SK-N-SH (cell line): ENCODE results near the gene CDKN3. TPM values are rescaled to one million over a fixed set of nuclear protein-coding genes. Genes with fewer than 3 reads are reported as not detected.
"Not testable (repeated sequence)": the region's sequence is repeated elsewhere in the genome, so short reads cannot be mapped to it uniquely, and the experiment has no call there.

ENCODE experiments used
- CTCF ChIA-PET: fragments of 300-600, 350-600 bp; formaldehyde crosslinking; extraction: SDS; loops from one replicate; lab custom pipeline; 2021; lab: Yijun Ruan, JAX
- POLR2A ChIA-PET: fragments of 350-600 bp; sonication (Branson Sonifier 250); formaldehyde crosslinking; extraction: SDS; loops from one replicate; lab custom pipeline; 2020; ENCODE audit warnings: antibody characterized with exemption, inconsistent platforms; lab: Yijun Ruan, JAX
- DNase-seq: peaks from one replicate; pipeline ENCODE4 v3.0.0; 2012
- H2AFZ ChIP-seq: fragments of 200-600 bp; sonication (generic); 2 replicates; pipeline ENCODE4 v1.8.1; 2016; ENCODE audit warnings: antibody characterized with exemption, mild to moderate bottlenecking, low read depth
- H3F3A ChIP-seq: fragments of 200-600 bp; sonication (generic); replicated peaks from 2 replicates; pipeline ENCODE3; 2016; ENCODE audit warnings: antibody characterized with exemption, mild to moderate bottlenecking; ENCODE audit not compliant: insufficient read depth
- H3K27ac ChIP-seq, 2 experiments: fragments of 200-500 bp in 1 of 2; fragments of 200-600 bp in 1 of 2; sonication (Bioruptor generic) in 1 of 2; sonication (generic), shearing (Covaris generic) in 1 of 2; 2 replicates each; pipeline versions ENCODE4 v1.5.1 to v1.6.1; 2014 to 2016; ENCODE audit warnings: low read depth in 2 of 2, inconsistent platforms in 1 of 2, low read length in 1 of 2, mild to moderate bottlenecking in 1 of 2, mixed read lengths in 1 of 2
- H3K27me3 ChIP-seq: fragments of 200-600 bp; sonication (generic), shearing (Covaris generic); 2 replicates; pipeline ENCODE4 v1.6.1; 2016; ENCODE audit warnings: mixed run types; ENCODE audit not compliant: insufficient read depth
- H3K36me3 ChIP-seq, 2 experiments: fragments of 200-500 bp in 1 of 2; fragments of 200-600 bp in 1 of 2; sonication (Bioruptor generic) in 1 of 2; sonication (generic) in 1 of 2; replicated peaks in 1 of 2; 2 replicates each; pipeline versions ENCODE3 to v1.5.1; 2014 to 2016; ENCODE audit warnings: low read length in 1 of 2, mild to moderate bottlenecking in 1 of 2; ENCODE audit not compliant: insufficient read depth in 2 of 2, control insufficient read depth in 1 of 2
- H3K4me1 ChIP-seq, 2 experiments: fragments of 200-500 bp in 1 of 2; fragments of 200-600 bp in 1 of 2; sonication (Bioruptor generic) in 1 of 2; sonication (generic), shearing (Covaris generic) in 1 of 2; 2 replicates each; pipeline versions ENCODE4 v1.5.1 to v1.6.1; 2014 to 2016; ENCODE audit warnings: low read depth in 1 of 2, low read length in 1 of 2, mixed run types in 1 of 2; ENCODE audit not compliant: insufficient read depth in 2 of 2, control insufficient read depth in 1 of 2
- H3K4me2 ChIP-seq: fragments of 200-600 bp; sonication (generic), shearing (Covaris generic); 2 replicates; pipeline ENCODE4 v1.6.1; 2017; ENCODE audit warnings: mixed run types
- H3K4me3 ChIP-seq, 2 experiments: fragments of 200-500 bp in 1 of 2; fragments of 200-600 bp in 1 of 2; sonication (Bioruptor generic) in 1 of 2; sonication (generic), shearing (Covaris generic) in 1 of 2; 2 replicates each; pipeline versions ENCODE4 v1.5.1 to v1.8.1; 2014 to 2016; ENCODE audit warnings: low read depth in 2 of 2, inconsistent platforms in 1 of 2, low read length in 1 of 2, mild to moderate bottlenecking in 1 of 2, mixed read lengths in 1 of 2, moderate library complexity in 1 of 2
- H3K79me2 ChIP-seq: fragments of 200-600 bp; sonication (generic); 2 replicates; pipeline ENCODE4 v1.8.1; 2017; ENCODE audit warnings: mild to moderate bottlenecking; ENCODE audit not compliant: insufficient read depth
- H3K9ac ChIP-seq: fragments of 200-600 bp; sonication (generic); 2 replicates; pipeline ENCODE4 v1.6.1; 2017; ENCODE audit warnings: mixed run types
- H3K9me2 ChIP-seq: fragments of 200-600 bp; sonication (generic); 2 replicates; pipeline ENCODE4 v1.6.1; 2017; ENCODE audit warnings: mixed run types
- H3K9me3 ChIP-seq: fragments of 200-600 bp; sonication (generic); 2 replicates; pipeline ENCODE4 v1.6.1; 2017; ENCODE audit warnings: mixed run types, mild to moderate bottlenecking, moderate library complexity
- H4K20me1 ChIP-seq: fragments of 200-600 bp; sonication (generic); 2 replicates; pipeline ENCODE4 v1.6.1; 2017; ENCODE audit warnings: mild to moderate bottlenecking, mixed run types; ENCODE audit not compliant: insufficient read depth
- ELF1 ChIP-seq: IDR thresholded peaks from 2 replicates; pipeline ENCODE4 v1.4.0; 2012
- EP300 ChIP-seq, 2 experiments: IDR thresholded peaks; 2 replicates each; pipeline versions ENCODE4 v1.4.0 to v1.6.1; 2012; ENCODE audit warnings: borderline replicate concordance in 1 of 2, low read depth in 1 of 2, low read length in 1 of 2
- EZH2phosphoT487 ChIP-seq: fragments of 200-600 bp; sonication (generic); IDR thresholded peaks from 2 replicates; pipeline ENCODE4 v1.6.1; 2017; ENCODE audit warnings: low read depth, mixed run types, mild to moderate bottlenecking, antibody characterized with exemption, moderate library complexity, borderline replicate concordance
- FOXJ3 ChIP-seq: sonication (generic); formaldehyde crosslinking; IDR thresholded peaks from 2 replicates; pipeline ENCODE4 v1.5.1; 2020; ENCODE audit warnings: mild to moderate bottlenecking, missing genetic modification reagents
- FOXM1 ChIP-seq: IDR thresholded peaks from 2 replicates; pipeline ENCODE4 v1.4.0; 2012; ENCODE audit warnings: low read depth, mild to moderate bottlenecking
- GABPA ChIP-seq: IDR thresholded peaks from 2 replicates; pipeline ENCODE4 v1.4.0; 2012; ENCODE audit warnings: low read depth, mild to moderate bottlenecking
- JUND ChIP-seq: IDR thresholded peaks from 2 replicates; pipeline ENCODE4 v1.4.0; 2012
- NFIC ChIP-seq: IDR thresholded peaks from 2 replicates; pipeline ENCODE4 v1.4.0; 2012; ENCODE audit warnings: borderline replicate concordance
- POLR2AphosphoS5 ChIP-seq: IDR thresholded peaks from 2 replicates; pipeline ENCODE4 v1.6.1; 2012; ENCODE audit warnings: low read depth, low read length
- RFX5 ChIP-seq: IDR thresholded peaks from 2 replicates; pipeline ENCODE4 v1.6.1; 2012; ENCODE audit warnings: mild to moderate bottlenecking, improper control_type of control experiment, low read length
- SIN3A ChIP-seq: IDR thresholded peaks from 2 replicates; pipeline ENCODE4 v1.6.1; 2012; ENCODE audit warnings: low read depth, mild to moderate bottlenecking, low read length, moderate library complexity, borderline replicate concordance
- TCF12 ChIP-seq: IDR thresholded peaks from 2 replicates; pipeline ENCODE4 v1.4.0; 2012
- TEAD4 ChIP-seq: IDR thresholded peaks from 2 replicates; pipeline ENCODE4 v1.4.0; 2012; ENCODE audit warnings: mild to moderate bottlenecking, borderline replicate concordance; ENCODE audit not compliant: insufficient read depth
- WGBS: methylation state at CpG from one replicate; pipeline ENCODE4 v1.1.6; 2017; ENCODE audit warnings: low lambda C conversion rate; 5-methylcytosine and 5-hydroxymethylcytosine counted together
- polyA plus RNA-seq, 3 experiments: library from polyadenylated mRNA; depleted of rRNA; stranded (reverse); fragments of >200 nt; gene quantifications; 2 replicates each; pipeline ENCODE4 v1.2.3, GENCODE V29; 2012
- TF ChIP-seq, protein P1 (sequence below): IDR thresholded peaks from 2 replicates; pipeline ENCODE4 v1.6.1; 2012; ENCODE audit warnings: mild to moderate bottlenecking, low read depth, low read length, moderate library complexity
- TF ChIP-seq, protein P2 (sequence below): IDR thresholded peaks from 2 replicates; pipeline ENCODE4 v1.4.0; 2012; ENCODE audit warnings: low read depth

CDKN3 gene
- polyA plus RNA-seq, 1 of the 3 experiments (the other 2 are of a cell fraction) = 26.7 TPM

DNA sequence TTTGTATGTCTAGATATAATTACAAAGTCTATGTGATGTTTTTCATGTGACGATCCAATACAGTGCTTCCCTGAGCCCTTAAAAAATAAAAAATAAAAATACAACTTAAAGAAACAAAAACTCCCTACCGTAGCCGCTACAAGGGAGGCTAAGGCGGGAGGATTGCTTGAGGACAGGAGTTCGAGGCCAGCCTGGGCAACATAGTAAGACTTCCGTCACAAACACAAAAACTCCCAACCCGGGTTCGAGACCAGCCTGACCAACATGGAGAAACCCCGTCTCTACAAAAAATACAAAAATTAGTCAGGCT lies 669 bp upstream of the CDKN3 start:
- ChIA-PET CTCF (interaction anchor here (1.1 to 1.7 kb wide), 4 partner anchors 12 to 29 kb away, joined by 3 to 5 read pairs (median 4); no protein-coding TSS in a partner anchor), POLR2A (no interaction called here)
- TF ChIP-seq JUND = no peak
- no peak for TF ChIP-seq POLR2AphosphoS5
- no peak for TF ChIP-seq RFX5
- TF ChIP-seq, protein P1, sequence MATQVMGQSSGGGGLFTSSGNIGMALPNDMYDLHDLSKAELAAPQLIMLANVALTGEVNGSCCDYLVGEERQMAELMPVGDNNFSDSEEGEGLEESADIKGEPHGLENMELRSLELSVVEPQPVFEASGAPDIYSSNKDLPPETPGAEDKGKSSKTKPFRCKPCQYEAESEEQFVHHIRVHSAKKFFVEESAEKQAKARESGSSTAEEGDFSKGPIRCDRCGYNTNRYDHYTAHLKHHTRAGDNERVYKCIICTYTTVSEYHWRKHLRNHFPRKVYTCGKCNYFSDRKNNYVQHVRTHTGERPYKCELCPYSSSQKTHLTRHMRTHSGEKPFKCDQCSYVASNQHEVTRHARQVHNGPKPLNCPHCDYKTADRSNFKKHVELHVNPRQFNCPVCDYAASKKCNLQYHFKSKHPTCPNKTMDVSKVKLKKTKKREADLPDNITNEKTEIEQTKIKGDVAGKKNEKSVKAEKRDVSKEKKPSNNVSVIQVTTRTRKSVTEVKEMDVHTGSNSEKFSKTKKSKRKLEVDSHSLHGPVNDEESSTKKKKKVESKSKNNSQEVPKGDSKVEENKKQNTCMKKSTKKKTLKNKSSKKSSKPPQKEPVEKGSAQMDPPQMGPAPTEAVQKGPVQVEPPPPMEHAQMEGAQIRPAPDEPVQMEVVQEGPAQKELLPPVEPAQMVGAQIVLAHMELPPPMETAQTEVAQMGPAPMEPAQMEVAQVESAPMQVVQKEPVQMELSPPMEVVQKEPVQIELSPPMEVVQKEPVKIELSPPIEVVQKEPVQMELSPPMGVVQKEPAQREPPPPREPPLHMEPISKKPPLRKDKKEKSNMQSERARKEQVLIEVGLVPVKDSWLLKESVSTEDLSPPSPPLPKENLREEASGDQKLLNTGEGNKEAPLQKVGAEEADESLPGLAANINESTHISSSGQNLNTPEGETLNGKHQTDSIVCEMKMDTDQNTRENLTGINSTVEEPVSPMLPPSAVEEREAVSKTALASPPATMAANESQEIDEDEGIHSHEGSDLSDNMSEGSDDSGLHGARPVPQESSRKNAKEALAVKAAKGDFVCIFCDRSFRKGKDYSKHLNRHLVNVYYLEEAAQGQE = no peak
- TF ChIP-seq TEAD4 = no peak
- TF ChIP-seq EZH2phosphoT487 = no peak
- TF ChIP-seq, protein P2, sequence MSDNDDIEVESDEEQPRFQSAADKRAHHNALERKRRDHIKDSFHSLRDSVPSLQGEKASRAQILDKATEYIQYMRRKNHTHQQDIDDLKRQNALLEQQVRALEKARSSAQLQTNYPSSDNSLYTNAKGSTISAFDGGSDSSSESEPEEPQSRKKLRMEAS = no peak
- no peak for TF ChIP-seq SIN3A
- no peak for TF ChIP-seq GABPA
- no peak for TF ChIP-seq NFIC
- TF ChIP-seq FOXJ3 (CRISPR knock-in tag) = no peak
- no peak for TF ChIP-seq FOXM1
- Histone ChIP-seq H3K4me1 (peaks cover 5 to 18% of the 10 kb centered on the region in 2 experiments; a peak in 2 of 4 replicates), H3K9me2 (no peaks in the 10 kb centered on the region), H4K20me1 (no peaks in the 10 kb centered on the region), H3K36me3 (peaks cover 0 to 10% of the 10 kb centered on the region in 2 experiments), H3F3A (peaks cover 14% of the 10 kb centered on the region), H3K27ac (peak overlapping the region in 1 of 2 experiments; percentile 42; a peak in 2 of 4 replicates), H3K4me3 (peak overlapping the region; percentile 75 to 94), H3K9me3 (no peaks in the 10 kb centered on the region), H2AFZ (peak overlapping the region; percentile 93), H3K79me2 (peaks cover 23% of the 10 kb centered on the region; the same call in 1 of the 2 replicates), H3K27me3 (no peaks in the 10 kb centered on the region), H3K9ac (peak overlapping the region; percentile 62), H3K4me2 (peak overlapping the region; percentile 73)
- DNase-seq = no peak
- WGBS = 50% methylated on average over 9 of the region's 9 CpGs

DNA sequence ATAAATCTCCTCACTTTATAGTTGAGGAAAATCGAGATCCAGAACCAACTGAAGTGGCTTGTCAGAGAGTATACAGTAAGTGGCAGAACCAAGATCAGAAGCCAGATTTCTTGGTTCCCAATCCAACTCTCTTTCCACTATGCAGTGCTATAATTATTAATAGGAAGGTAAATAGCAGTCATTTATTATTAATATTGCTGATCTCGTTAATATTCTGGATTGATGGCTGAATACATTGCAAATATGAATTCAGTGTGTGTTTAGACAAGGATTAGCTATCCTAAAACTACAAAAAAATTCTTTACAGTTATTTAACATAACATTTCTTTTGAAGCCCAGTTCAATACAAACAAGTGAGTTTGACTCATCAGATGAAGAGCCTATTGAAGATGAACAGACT lies 2.8 kb downstream of the CDKN3 start:
- Histone ChIP-seq H3F3A (peaks cover 17% of the 10 kb centered on the region), H3K79me2 (peaks cover 44% of the 10 kb centered on the region; the same call in 1 of the 2 replicates), H2AFZ (no peak overlapping the region), H3K9ac (no peak overlapping the region), H3K9me3 (peaks cover 3% of the 10 kb centered on the region; the same call in 1 of the 2 replicates), H4K20me1 (no peaks in the 10 kb centered on the region), H3K4me2 (no peak overlapping the region), H3K27me3 (no peaks in the 10 kb centered on the region), H3K4me3 (no peak overlapping the region), H3K36me3 (peaks cover 0 to 26% of the 10 kb centered on the region in 2 experiments), H3K9me2 (no peaks in the 10 kb centered on the region), H3K4me1 (peaks cover 5 to 18% of the 10 kb centered on the region in 2 experiments; a peak in 2 of 4 replicates), H3K27ac (no peak overlapping the region; a peak in 1 of 4 replicates)
- no peak for DNase-seq
- CTCF ChIA-PET = no interaction called here
- POLR2A ChIA-PET = no interaction called here
- WGBS = 87% methylated on average over 2 of the region's 2 CpGs
- TF ChIP-seq ELF1 = no peak
- TF ChIP-seq, protein P1 = no peak
- no peak for TF ChIP-seq EP300 (IDR thresholded peaks at IDR 0.05; ENCODE audit: borderline replicate concordance in 1 of 2, low read depth in 1 of 2, low read length in 1 of 2)
- no peak for TF ChIP-seq FOXJ3 (CRISPR knock-in tag)
- no peak for TF ChIP-seq TCF12

DNA sequence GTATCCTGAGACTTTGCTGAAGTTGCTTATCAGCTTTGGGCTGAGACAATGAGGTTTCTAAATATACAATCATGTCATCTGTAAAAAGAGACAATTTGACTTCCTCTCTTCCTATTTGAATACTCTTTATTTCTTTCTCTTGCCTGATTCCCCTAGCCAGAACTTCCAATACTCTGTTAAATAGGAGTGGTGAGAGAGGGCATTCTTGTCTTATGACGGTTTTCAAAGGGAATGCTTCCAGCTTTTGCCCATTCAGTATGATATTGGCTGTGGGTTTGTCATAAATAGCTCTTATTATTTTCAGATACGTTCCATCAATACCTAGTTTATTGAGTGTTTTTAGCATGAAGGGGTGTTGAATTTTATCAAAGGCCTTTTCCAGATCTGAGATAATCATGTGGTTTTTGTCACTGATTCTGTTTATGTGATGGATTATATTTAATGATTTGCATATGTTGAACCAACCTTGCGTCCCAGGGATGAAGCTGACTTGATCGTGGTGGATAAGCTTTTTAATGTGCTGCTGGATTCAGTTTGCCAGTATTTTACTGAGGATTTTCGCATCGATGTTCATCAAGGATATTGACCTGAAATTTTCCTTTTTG lies 6.7 kb downstream of the CDKN3 start:
- H3K9me3 ChIP-seq, H3K4me3 ChIP-seq, POLR2A ChIA-PET, H3K27ac ChIP-seq, H3K27me3 ChIP-seq, H4K20me1 ChIP-seq, DNase-seq, H3K9me2 ChIP-seq, H3K9ac ChIP-seq, H2AFZ ChIP-seq, H3K4me2 ChIP-seq: not testable (repeated sequence)
- 86% methylated on average over 6 of the region's 6 CpGs for WGBS
- peaks cover 22% of the 10 kb centered on the region for H3F3A ChIP-seq
- peaks cover 0 to 38% of the 10 kb centered on the region in 2 experiments for H3K36me3 ChIP-seq
- CTCF ChIA-PET = interaction anchor here (2.3 kb wide), 1 partner anchor 24 kb away, joined by 6 read pairs; no protein-coding TSS in a partner anchor
- peaks cover 0 to 13% of the 10 kb centered on the region in 2 experiments; a peak in 1 of 4 replicates for H3K4me1 ChIP-seq
- peaks cover 34% of the 10 kb centered on the region; the same call in 1 of the 2 replicates for H3K79me2 ChIP-seq
